HG02571 (cell line): ENCODE data around the gene TMEM239.
"Not testable (repeated sequence)": the region's sequence is repeated elsewhere in the genome, so short reads cannot be mapped to it uniquely, and the experiment has no call there.

ENCODE experiments used
- ATAC-seq: cut with Tn5 transposase; IDR thresholded peaks from one replicate; pipeline ENCODE4 v1.9.1; 2021; ENCODE audit warnings: mild to moderate bottlenecking, moderate library complexity; ENCODE audit not compliant: unreplicated experiment

The TMEM239 gene

GRCh38 chr20:2820084-2820895 lies 4.1 kb downstream of the TMEM239 start:
- ATAC-seq = no peak

- ATAC-seq = no peak
Measured at GRCh38 chr20:2820896-2821869, 5.0 kb downstream of the TMEM239 start.

- ATAC-seq = no peak
Measured at GRCh38 chr20:2822073-2822472, 5.9 kb downstream of the TMEM239 start.

GRCh38 chr20:2825761-2826160 lies 9.6 kb downstream of the TMEM239 start:
- no peak for ATAC-seq

GRCh38 chr20:2826655-2827054 lies 10.5 kb downstream of the TMEM239 start:
- no peak for ATAC-seq

- ATAC-seq = no peak
Measured at GRCh38 chr20:2829376-2829775, 13.2 kb downstream of the TMEM239 start.

GRCh38 chr20:2831206-2831605 lies 15.0 kb downstream of the TMEM239 start:
- not testable (repeated sequence) for ATAC-seq

- ATAC-seq = no peak
Measured at GRCh38 chr20:2833761-2834160, 17.6 kb downstream of the TMEM239 start.

- no peak for ATAC-seq
Measured at GRCh38 chr20:2834401-2835110, 18.4 kb downstream of the TMEM239 start.

GRCh38 chr20:2835331-2835796 lies 19.2 kb downstream of the TMEM239 start:
- no peak for ATAC-seq

GRCh38 chr20:2836035-2836434 lies 19.9 kb downstream of the TMEM239 start:
- ATAC-seq = no peak

GRCh38 chr20:2837221-2837960 lies 21.2 kb downstream of the TMEM239 start:
- no peak for ATAC-seq

- ATAC-seq = no peak
Measured at GRCh38 chr20:2838170-2838797, 22.1 kb downstream of the TMEM239 start.

GRCh38 chr20:2838847-2839671 lies 22.9 kb downstream of the TMEM239 start:
- ATAC-seq = no peak

GRCh38 chr20:2839732-2840137 lies 23.6 kb downstream of the TMEM239 start:
- ATAC-seq = no peak

GRCh38 chr20:2840138-2840966 lies 24.2 kb downstream of the TMEM239 start, which contains the start of the genes PCED1A and VPS16:
TSS of gene PCED1A (minus strand) at chr20:2840655. CDS start at chr20:2839912, 743 bp downstream.
TSS of gene VPS16 (plus strand) at chr20:2840745. CDS start at chr20:2840775, 30 bp downstream.
- peak; percentile 96 for ATAC-seq

GRCh38 chr20:2840967-2841531 lies 24.9 kb downstream of the TMEM239 start:
- peak; percentile 36 for ATAC-seq
